HL-60 (cell line): ENCODE measurements around the gene ABHD2.

ENCODE experiments used
- GABPA ChIP-seq: IDR thresholded peaks from 2 replicates; pipeline ENCODE4 v1.6.1; 2012; ENCODE audit warnings: low read depth
- POLR2AphosphoS5 ChIP-seq: IDR thresholded peaks from 2 replicates; pipeline ENCODE4 v1.6.1; 2012; ENCODE audit warnings: low read depth
- SPI1 ChIP-seq: IDR thresholded peaks from 2 replicates; pipeline ENCODE4 v1.6.1; 2012; ENCODE audit warnings: low read depth, mild to moderate bottlenecking, borderline replicate concordance
- TF ChIP-seq, protein P1 (sequence below): IDR thresholded peaks from one replicate; pipeline ENCODE4 v1.5.1; 2011; ENCODE audit warnings: low read length, control low read depth, inconsistent platforms; ENCODE audit not compliant: insufficient read depth
- TF ChIP-seq, protein P2 (sequence below): IDR thresholded peaks from 2 replicates; pipeline ENCODE4 v1.6.1; 2012; ENCODE audit warnings: low read depth; ENCODE audit not compliant: insufficient replicate concordance

DNA sequence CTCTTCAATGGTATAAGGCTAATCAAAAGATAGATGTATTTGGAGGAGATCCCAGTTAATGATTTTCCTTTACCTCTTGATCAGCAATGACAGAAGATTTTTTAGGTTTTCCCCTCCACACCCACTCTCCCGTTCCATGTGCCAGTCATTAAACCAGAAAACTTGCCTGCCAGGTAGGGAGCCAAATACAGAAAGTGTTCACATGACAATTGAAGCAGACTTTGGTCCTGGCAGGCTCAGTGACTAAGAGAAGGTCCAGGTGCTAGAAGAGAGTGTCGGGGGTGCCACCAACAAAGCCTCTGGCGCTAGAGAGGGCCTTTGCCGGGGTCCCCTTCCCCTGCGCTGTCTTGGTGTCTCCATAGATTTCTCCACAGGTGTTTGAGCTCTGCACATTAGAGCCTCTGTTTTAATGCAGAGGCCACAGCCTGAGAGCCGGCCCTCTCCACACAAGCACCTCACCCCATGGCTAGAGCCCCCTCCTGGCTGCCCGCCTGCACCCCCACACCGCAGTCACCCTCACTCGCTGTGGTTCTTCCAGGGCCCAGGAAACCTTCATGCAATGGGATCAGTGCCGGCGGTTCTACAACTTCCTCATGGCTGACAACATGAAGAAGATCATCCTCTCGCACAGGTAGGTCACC is 96.8 kb downstream of the ABHD2 start:
- TF ChIP-seq, protein P1, sequence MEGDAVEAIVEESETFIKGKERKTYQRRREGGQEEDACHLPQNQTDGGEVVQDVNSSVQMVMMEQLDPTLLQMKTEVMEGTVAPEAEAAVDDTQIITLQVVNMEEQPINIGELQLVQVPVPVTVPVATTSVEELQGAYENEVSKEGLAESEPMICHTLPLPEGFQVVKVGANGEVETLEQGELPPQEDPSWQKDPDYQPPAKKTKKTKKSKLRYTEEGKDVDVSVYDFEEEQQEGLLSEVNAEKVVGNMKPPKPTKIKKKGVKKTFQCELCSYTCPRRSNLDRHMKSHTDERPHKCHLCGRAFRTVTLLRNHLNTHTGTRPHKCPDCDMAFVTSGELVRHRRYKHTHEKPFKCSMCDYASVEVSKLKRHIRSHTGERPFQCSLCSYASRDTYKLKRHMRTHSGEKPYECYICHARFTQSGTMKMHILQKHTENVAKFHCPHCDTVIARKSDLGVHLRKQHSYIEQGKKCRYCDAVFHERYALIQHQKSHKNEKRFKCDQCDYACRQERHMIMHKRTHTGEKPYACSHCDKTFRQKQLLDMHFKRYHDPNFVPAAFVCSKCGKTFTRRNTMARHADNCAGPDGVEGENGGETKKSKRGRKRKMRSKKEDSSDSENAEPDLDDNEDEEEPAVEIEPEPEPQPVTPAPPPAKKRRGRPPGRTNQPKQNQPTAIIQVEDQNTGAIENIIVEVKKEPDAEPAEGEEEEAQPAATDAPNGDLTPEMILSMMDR = no peak
- no peak for TF ChIP-seq GABPA
- TF ChIP-seq, protein P2, sequence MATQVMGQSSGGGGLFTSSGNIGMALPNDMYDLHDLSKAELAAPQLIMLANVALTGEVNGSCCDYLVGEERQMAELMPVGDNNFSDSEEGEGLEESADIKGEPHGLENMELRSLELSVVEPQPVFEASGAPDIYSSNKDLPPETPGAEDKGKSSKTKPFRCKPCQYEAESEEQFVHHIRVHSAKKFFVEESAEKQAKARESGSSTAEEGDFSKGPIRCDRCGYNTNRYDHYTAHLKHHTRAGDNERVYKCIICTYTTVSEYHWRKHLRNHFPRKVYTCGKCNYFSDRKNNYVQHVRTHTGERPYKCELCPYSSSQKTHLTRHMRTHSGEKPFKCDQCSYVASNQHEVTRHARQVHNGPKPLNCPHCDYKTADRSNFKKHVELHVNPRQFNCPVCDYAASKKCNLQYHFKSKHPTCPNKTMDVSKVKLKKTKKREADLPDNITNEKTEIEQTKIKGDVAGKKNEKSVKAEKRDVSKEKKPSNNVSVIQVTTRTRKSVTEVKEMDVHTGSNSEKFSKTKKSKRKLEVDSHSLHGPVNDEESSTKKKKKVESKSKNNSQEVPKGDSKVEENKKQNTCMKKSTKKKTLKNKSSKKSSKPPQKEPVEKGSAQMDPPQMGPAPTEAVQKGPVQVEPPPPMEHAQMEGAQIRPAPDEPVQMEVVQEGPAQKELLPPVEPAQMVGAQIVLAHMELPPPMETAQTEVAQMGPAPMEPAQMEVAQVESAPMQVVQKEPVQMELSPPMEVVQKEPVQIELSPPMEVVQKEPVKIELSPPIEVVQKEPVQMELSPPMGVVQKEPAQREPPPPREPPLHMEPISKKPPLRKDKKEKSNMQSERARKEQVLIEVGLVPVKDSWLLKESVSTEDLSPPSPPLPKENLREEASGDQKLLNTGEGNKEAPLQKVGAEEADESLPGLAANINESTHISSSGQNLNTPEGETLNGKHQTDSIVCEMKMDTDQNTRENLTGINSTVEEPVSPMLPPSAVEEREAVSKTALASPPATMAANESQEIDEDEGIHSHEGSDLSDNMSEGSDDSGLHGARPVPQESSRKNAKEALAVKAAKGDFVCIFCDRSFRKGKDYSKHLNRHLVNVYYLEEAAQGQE = no peak
- TF ChIP-seq POLR2AphosphoS5 = no peak
- no peak for TF ChIP-seq SPI1
